Ammon's horn (tissue), 1 donor: Measurements from ENCODE around the gene FHL5.
"Not testable (repeated sequence)": the region's sequence is repeated elsewhere in the genome, so short reads cannot be mapped to it uniquely, and the experiment has no call there.

Source experiments
- DNase-seq: peaks from one replicate; pipeline ENCODE4 v3.0.0-alpha.2; 2016; ENCODE audit warnings: low spot score

FHL5 gene, protein sequence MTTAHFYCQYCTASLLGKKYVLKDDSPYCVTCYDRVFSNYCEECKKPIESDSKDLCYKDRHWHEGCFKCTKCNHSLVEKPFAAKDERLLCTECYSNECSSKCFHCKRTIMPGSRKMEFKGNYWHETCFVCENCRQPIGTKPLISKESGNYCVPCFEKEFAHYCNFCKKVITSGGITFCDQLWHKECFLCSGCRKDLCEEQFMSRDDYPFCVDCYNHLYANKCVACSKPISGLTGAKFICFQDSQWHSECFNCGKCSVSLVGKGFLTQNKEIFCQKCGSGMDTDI

DNA sequence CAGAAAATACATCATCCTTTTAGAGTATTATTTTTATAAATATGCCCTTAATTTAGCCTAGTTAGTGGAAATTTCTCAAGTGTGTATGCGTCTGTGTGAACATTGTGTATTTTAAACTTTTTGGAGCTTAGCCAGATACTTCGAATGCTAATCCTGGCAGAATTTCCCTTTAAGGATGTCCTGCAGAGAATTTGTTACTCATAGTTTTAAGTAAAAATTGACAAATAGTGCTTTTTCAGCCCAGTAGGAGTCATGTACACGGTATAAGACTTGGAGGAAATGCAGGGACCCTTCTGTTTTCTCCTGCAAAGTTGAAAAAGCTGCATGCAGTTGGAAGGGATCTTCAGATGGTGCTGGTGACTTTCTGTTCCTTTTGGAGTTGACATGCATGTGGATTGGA is at the start of gene FHL5:
FHL5 (plus strand) TSS at position 243 of the 400 bp plus-strand sequence. CDS start 40,486 bp downstream, outside the sequence.
- DNase-seq: no peak

DNA sequence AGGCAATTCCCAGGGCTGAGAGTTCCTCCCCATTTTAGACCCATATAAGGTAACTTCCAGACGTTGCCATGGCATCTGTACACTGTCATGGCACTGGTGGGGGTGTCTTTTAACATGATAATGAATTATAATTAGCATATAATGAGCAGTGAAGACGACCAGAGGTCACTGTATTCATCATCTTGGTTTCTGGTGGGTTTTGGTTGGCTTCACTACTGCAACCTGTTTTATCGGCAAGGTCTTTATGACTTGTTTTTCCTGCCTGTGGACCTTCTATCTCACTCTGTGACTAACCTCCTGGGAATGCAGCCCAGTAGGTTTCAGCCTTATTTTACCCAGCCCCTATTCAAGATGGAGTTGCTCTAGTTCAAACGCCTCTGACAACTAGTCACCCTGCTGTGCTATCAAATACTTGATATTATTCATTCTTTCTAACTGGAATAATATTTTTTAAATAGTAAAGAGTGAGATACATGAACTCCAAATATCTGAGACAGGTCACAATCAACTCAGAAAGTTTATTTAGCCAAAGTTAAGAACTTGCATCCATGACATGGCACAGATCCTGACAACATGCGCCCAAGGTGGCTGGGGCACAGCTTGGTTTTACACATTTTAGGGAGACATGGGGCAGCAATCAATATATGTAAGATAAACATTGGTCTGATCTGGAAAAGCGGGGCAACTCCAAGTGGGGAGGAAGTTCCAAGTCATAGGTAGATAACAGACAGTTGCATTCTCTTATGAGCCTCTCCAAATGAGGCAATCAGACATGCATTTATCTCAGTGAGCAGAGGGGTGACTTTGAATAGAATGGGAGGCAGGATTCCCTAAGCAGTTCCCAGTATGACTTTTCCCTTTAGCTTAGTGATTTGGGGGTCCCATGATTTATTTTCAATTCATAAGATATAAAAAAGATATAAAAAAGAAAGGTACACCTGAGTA is 42.5 kb upstream of the FHL5 start:
- DNase-seq: no peak

DNA sequence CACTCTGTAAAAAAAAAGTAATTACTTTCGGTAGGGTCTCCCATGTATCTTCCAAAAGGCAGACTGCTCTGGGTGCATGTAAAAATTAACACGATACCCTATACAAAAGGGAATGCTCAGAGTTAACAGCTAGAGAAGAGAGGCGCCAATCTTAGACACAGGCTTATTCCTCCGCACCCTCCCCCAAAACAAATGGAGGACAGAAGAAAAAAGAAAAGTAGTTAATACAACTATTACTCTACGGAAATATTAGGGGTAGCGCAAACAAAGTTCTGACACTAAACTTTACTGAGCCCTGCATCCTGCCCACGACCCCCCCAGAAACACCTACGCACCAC is 41.7 kb upstream of the FHL5 start:
- DNase-seq: no peak

DNA sequence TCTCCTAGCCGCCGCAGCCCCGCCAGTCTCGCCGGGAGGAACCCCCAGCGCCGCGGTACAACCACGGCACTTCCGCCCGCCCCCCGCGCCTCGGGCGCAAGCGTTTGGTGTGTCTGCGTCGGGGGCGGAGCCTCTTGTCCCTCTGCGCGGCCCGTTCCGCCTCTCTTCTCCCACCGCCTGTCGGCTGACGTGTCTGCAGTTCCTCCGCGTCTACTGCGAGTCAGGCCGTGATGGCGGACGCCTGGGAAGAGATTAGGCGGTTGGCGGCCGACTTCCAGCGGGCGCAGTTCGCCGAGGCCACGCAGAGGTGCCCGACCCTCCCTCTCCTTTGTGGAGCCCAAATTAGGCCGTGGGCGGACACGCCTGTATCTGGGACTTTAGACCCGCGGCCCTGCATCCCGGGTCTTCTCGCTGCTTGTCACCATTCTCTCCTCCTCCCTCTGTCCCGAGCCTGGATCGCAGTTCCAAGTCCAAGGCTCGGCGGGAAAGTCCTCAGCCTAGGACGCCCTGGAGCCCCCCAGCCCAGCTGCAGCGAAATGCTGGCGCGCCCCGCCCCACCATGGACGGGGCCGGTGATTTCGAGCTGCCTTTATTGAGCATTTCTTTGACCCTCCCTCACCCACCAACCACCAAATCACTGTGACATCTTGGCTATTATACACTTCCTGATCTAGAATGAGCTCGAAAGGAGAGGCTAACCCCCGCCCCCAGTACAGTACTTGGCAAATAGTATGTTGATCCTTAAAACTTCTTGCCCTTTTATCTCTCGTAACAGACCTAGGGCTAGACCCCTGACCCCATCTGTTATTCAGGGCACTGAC is 41.1 kb upstream of the FHL5 start, which contains the start of gene UFL1:
UFL1 (plus strand) TSS at position 163 of the 821 bp plus-strand sequence; CDS start at position 231, 68 bp downstream.
- DNase-seq: peak; percentile 98

DNA sequence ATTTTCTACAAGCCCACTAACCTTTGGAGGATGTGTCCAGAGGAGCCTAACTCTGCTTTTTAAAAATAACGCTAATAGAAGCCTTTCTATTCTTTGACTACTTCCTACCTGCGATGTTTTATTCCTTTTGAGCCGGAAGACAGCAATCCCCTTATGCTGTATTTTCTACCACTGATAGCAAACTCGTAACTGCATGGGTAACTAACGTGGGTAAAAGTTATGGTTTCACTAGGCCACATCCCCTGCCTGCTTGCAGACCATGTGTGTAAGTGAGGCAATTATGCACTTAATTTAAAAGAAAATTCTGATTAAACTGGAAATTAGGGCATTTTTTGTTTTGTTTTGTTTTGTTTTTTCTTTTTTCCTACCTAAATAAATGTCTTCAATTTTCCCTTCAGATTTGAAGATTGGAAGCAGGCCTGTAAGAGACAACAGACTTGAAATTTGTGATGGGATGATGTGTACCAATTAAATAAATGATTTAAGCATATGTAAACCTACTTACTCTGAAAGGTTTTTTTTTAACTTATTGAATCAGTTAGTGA is 40.4 kb upstream of the FHL5 start:
- no peak for DNase-seq

DNA sequence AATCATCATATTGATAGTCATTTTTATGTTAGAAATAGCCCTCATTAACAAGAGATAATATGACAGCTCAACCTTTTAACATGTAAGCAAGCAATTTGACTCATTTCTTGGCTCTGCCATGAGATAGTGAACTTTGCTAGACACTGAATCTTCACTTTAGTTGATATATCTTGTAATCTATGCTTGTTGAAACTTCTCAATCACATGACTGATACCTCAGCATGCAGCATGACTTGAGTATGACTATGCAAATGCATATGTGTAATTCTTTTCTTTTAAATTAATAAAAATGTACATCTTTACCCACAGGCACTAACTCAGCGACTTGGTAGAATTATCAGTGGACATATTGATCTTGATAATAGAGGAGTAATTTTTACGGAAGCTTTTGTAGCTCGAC is 34.7 kb upstream of the FHL5 start:
- DNase-seq: no peak

DNA sequence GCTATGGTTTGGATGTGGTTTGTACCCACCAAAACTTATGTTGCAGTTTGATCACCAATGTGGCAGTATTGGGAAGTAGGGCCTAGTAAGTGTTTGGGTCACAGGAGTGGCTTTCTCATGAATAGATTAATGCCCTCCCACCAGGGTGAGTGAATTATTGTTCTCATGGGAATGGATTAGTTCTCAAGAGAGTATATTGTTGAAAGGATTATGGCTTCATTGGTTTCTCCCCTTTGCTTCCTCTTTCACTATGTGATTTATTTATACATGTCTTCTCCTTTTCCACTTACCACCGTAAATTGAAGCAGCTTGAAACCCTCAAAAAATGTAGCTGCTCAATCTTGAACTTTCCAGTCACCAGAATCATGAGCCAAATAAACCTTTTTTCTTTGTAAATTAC is 30.5 kb upstream of the FHL5 start:
- no peak for DNase-seq

DNA sequence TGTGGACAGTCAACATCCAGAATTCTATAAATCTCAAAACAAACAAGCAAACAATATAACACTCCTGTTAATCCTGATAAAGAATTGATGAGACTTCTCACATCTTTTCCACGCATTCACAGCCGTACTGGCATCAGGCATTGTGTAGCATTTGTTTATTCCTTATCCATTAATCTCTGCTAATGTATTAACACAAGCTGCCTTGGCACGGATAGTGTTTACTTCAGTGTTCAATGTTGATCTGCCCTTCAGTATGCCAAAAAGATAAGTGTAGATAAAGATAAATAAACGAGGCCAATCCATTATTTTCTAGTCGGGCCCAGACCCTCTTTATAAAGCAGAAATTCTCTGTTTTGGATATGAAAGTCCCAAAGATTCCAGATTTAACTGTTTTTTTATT is 25.2 kb upstream of the FHL5 start:
- no peak for DNase-seq

DNA sequence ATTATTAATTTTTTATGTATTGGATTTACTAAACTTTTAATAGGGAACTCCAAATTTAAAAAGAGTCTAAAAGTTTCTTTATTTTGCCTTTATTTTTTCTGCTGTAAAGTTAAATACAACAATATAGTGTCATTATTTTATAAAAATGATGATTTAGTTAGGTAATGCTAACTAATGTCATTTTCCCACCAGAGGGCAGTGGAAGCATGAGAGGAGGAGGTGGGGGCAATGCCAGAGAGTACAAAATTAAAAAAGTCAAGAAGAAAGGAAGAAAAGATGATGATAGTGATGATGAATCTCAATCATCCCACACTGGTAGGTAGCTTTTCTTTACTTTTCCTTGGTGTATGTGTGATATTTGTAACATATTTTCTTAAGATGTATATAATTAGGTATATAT is 20.2 kb upstream of the FHL5 start:
- DNase-seq: no peak

DNA sequence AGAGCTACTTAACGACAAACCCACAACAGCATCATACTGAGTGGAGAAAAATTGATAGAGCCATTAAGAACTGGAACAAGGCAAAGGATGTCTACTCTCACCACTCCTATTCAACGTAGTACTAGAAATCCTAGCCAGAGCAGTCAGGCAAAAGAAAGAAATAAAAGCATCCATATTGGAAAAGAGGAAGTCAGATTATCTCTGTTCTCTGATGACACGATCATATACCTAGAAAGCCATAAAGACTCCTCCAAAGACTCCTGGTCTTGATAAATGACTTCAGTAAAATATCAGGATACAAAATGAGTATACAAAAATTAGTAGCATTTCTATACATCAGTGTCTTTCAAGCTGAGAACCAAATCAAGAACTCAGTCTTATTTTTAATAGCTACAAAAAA is 17.0 kb upstream of the FHL5 start:
- no peak for DNase-seq

DNA sequence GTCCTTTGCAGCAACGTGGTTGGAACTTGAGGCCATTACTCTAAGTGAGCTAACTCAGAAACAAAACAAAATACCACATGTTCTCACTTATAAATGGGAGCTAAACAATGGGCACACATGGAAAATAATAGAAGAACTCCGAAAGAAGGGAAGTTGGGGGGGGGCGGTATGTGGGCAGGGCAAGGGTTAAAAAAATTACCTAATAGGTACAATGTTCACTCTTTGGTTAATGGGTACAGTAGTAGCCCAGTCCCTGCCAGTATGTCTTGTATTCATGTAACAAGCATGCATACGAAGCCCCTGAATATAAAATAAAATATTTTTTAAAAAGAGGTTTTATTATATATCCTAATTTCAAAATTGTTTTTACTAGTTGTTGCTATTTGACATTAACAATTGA is 15.3 kb upstream of the FHL5 start:
- no peak for DNase-seq

DNA sequence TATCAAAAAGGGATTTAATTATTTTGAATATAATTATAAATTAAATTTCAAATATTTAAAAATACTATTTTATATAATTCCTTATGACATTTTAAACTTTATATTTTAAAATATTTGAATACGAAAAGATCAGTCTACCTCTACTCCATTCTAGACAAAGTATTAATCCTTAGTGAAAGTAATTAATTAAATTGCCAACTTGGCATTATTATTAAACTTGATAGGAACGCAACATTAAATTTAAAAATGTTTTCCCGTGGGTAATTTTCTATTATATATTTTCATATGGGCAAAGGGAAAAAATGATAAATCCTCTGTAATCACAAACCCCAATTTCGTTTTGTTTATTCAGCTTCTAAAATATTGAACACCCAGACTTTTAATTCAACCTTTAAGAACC is 8.4 kb upstream of the FHL5 start:
- DNase-seq: no peak

DNA sequence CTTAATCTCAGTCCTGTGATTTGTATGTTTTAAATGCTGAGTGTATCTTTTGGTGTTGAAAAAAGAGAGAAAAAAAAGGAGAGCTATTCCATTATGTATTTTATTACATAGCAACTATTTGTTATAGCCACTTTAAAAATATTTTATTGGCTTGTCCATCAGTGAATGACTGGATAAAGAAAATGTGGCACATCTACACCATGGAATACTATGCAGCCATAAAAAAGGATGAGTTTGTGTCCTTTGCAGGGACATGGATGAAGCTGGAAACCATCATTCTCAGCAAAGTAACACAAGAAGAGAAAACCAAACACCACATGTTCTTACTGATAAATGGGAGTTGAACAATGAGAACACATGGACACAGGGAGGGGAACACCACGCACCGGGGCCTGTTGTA is 3.2 kb upstream of the FHL5 start:
- not testable (repeated sequence) for DNase-seq

DNA sequence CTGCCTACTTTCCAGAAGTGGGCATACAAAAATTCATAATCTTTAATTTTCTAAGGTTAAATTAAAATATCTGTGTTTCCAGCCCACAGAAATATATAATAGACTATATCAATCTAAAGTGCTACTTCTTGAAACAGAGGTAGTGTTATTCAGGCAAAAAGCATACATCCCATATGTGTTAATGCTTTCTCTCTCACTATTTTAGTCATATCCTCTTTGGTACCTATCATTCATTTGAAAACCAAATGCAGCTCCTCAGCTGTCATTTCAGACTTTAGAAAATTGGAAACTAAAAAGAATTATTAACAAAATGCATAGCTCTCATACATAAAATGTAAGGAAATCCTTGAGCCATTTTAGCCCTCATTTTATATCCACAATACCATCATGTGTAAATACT is 925 bp downstream of the FHL5 start:
- no peak for DNase-seq

DNA sequence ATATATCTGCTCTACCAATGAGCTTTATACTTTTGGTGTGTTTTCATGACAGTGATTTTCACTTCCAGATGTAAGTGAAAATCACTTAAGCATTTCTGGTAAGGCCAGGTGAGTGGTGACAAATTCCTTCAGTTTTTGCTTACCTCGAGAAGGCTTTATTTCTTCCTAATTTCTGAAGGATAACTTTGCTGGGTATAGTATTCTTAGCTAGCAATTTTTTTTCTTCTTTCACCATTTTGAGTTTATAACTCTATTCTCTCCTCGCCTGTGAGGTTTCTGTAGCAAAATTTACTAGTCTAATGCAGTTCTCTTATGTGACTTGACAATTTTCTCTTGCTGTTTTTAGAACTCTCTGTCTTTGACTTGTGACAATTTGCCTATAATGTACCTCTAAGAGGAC is 7.1 kb downstream of the FHL5 start:
- DNase-seq: no peak

DNA sequence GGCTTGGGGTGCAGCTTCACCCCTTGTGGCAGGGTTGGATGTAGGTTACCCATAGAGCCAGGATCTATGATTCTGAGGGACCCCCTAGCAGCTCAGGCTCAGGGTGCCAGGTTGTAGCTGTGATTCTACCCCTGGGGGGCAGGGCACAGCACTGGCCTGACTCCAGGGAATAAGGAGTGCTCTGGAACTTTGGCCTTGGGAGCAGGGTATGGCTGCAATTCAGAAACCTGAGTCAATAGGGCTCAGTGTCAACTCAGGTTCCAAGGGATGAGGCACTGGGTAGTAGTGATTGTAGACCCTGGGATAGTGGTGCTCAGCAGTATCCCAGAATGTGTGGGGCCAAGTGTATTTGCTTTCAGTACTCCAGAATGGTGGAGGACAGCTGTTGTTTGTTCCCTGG is 8.6 kb downstream of the FHL5 start:
- no peak for DNase-seq

DNA sequence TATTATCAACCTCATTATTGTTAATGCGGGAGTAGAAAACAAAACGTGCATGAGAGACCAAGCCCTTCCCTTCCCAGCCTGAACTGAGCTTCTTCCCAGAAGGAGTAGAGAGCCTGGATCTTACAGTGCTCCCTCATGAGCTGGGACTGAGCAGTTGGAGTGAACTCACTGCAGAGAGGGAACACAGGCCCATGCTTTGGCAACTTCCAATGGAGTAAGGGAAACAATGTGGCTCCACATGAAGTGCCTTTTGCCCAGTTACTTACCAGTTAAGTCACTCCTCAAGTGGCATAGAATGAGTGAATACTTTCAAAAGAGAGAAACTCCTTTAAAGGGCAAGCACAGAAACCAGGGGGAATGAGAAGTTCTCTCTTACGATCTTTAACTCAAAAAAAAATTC is 12.4 kb downstream of the FHL5 start:
- DNase-seq: peak; percentile 37

DNA sequence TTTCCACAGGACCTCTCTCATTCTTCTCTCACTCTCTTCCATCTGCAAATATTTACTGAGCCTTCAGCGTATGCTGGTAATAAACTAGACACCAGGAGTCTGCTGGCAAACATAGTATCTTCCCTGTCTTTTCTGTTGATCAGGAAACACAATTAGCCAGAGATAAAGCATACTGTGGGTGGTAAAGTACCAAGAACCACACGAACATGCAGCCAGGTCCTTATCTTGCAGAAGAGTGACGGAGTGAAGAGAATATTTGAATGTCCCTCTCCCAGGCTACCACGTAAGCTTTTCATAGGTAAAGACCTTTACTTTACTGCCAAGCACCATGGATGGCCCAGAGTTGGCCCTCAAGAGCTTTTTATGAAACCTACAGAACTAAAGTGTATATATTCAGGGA is 13.3 kb downstream of the FHL5 start:
- DNase-seq: no peak

DNA sequence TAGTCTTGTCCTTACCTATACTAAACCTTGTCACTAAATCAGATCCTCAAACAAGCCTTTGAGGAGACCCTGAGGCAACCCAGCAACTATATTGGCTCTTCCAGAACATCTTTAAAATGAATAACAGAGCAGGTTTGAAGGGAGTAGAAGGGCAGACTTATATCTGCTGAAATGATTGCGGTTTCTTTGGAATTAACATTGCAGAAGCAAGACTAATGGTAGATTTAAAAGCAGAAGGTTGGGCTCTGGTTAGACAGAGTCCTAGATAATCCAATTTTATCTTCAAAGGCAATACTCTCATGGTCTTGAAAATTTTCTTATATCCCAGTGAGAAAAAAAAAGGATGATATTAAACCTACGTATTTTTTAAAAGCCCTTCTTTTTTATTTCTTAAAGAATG is 19.1 kb downstream of the FHL5 start:
- DNase-seq: no peak

DNA sequence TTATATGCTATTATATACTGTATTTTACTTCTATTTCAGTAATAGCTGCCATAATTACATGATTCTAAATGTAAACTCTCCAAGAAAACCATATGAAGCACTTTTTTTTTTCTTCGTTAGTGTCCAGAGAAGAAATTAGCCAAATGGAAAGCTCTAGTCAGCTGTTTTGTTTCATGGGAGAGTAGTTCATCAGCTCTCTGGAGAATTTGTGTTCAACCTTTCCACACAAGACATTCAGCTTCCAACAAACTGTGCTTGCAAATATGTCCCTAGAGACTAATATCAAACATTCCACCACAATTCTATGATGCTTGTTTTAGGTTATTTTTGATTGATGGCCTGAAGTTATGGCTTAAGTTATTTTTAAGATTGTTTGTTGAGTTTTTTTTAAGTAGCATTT is 19.5 kb downstream of the FHL5 start:
- DNase-seq: no peak

DNA sequence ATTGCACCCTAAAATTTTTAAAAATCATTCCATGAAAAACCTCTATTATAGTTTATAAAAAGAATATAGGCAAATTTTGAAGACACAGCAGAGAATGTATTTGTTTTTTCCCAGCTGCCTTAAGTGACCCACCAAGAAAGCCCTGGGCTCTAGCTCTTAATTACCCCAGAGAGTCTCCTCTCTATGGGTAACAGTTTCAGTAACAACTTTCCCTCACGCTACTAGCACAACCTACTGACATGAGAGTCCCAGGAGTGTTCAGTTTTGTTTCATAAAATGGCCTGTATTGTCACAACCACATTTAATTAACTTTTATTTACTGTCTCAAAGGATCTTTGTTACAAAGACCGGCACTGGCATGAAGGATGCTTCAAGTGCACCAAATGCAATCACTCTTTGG is 41.5 kb downstream of the FHL5 start:
- no peak for DNase-seq

DNA sequence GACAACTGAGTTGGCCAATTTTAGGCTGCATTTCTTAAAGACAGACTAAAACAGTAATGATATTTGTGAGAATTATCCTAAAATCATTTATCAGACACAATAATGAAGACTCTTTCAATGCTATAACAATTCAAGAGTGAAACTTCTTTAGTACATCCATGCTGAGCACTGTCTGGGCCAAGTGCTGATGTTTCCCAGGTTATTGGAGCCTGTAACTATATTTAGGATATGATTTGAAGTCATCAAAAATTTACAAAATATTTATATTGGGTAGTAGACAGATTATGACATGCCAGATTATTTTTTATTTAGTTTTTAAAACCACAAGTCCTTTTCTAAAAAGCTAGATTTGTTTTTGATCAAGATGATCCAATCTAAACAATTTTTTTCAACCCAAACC is 45.1 kb downstream of the FHL5 start:
- DNase-seq: no peak
